ENCODE results near the gene SIRPA. TPM values are rescaled to one million over a fixed set of nuclear protein-coding genes. Genes with fewer than 3 reads are reported as not detected.

Gene SIRPA
- total and polyA plus RNA-seq, 5 experiments from 2014 or later = 0.04 to 0.86 (median 0.82) TPM; not detected in 2

GRCh38 chr20:1934156-1934555 is 38.9 kb downstream of the SIRPA start:
- H3K4me1 Mint-ChIP-seq = no peaks in the 10 kb centered on the region
- H3K4me3 Mint-ChIP-seq = no peak overlapping the region
- ATAC-seq (no peak), DNase-seq (no peak)
- no peak overlapping the region for H3K27ac Mint-ChIP-seq
- H3K27me3 Mint-ChIP-seq = peaks cover 15 to 55% (median 38%) of the 10 kb centered on the region in 5 donors
- no peaks in the 10 kb centered on the region for H3K9me3 Mint-ChIP-seq
- POLR2A ChIA-PET = no interaction called here
- H3K36me3 Mint-ChIP-seq = peaks cover 0 to 3% (median 0%) of the 10 kb centered on the region in 3 donors

GRCh38 chr20:1934721-1935573 is 39.7 kb downstream of the SIRPA start:
- H3K4me3 Mint-ChIP-seq = no peak overlapping the region
- peaks cover 15 to 48% (median 30%) of the 10 kb centered on the region in 5 donors for H3K27me3 Mint-ChIP-seq
- H3K27ac Mint-ChIP-seq = no peak overlapping the region
- DNase-seq (no peak), ATAC-seq (no peak)
- POLR2A ChIA-PET = no interaction called here
- H3K36me3 Mint-ChIP-seq = peaks cover 0 to 3% (median 0%) of the 10 kb centered on the region in 3 donors
- H3K4me1 Mint-ChIP-seq = no peaks in the 10 kb centered on the region
- no peaks in the 10 kb centered on the region for H3K9me3 Mint-ChIP-seq

- Mint-ChIP-seq H3K4me3 (no peak overlapping the region), H3K9me3 (no peaks in the 10 kb centered on the region), H3K27ac (peak overlapping the region in 1 of 10 donors; percentile 25), H3K27me3 (peaks cover 15 to 46% (median 28%) of the 10 kb centered on the region in 5 donors), H3K36me3 (no peaks in the 10 kb centered on the region), H3K4me1 (no peaks in the 10 kb centered on the region)
- DNase-seq = no peak
- no peak for ATAC-seq
- POLR2A ChIA-PET = no interaction called here
Measured at GRCh38 chr20:1935696-1936366, 40.6 kb downstream of the SIRPA start.

GRCh38 chr20:1937316-1937976 is 42.2 kb downstream of the SIRPA start:
- Mint-ChIP-seq H3K9me3 (no peaks in the 10 kb centered on the region), H3K36me3 (no peaks in the 10 kb centered on the region), H3K27ac (no peak overlapping the region), H3K27me3 (peaks cover 10 to 35% (median 29%) of the 10 kb centered on the region in 5 donors), H3K4me1 (no peaks in the 10 kb centered on the region), H3K4me3 (no peak overlapping the region)
- ATAC-seq (no peak), DNase-seq (no peak)
- POLR2A ChIA-PET = no interaction called here

- ATAC-seq (no peak), DNase-seq (no peak)
- H3K4me1 Mint-ChIP-seq = no peaks in the 10 kb centered on the region
- no peaks in the 10 kb centered on the region for H3K36me3 Mint-ChIP-seq
- POLR2A ChIA-PET = no interaction called here
- no peaks in the 10 kb centered on the region for H3K9me3 Mint-ChIP-seq
- H3K4me3 Mint-ChIP-seq = no peak overlapping the region
- H3K27me3 Mint-ChIP-seq = peaks cover 12 to 36% (median 32%) of the 10 kb centered on the region in 5 donors
- no peak overlapping the region for H3K27ac Mint-ChIP-seq
Measured at GRCh38 chr20:1938464-1939269, 43.5 kb downstream of the SIRPA start.

- Mint-ChIP-seq H3K27me3 (peaks cover 14 to 38% (median 36%) of the 10 kb centered on the region in 5 donors), H3K36me3 (no peaks in the 10 kb centered on the region), H3K27ac (no peak overlapping the region), H3K4me1 (no peaks in the 10 kb centered on the region), H3K9me3 (no peaks in the 10 kb centered on the region), H3K4me3 (no peak overlapping the region)
- POLR2A ChIA-PET = no interaction called here
- DNase-seq = no peak
- ATAC-seq = no peak
Measured at GRCh38 chr20:1939270-1939595, 44.0 kb downstream of the SIRPA start.

GRCh38 chr20:1940581-1940980 is 45.4 kb downstream of the SIRPA start:
- Mint-ChIP-seq H3K4me3 (no peak overlapping the region), H3K4me1 (peaks cover 0 to 3% (median 0%) of the 10 kb centered on the region in 4 donors), H3K36me3 (peaks cover 0 to 2% (median 0%) of the 10 kb centered on the region in 3 donors), H3K27me3 (peaks cover 19 to 44% (median 36%) of the 10 kb centered on the region in 5 donors), H3K9me3 (no peaks in the 10 kb centered on the region), H3K27ac (no peak overlapping the region)
- POLR2A ChIA-PET = no interaction called here
- ATAC-seq (no peak), DNase-seq (no peak)

GRCh38 chr20:1941226-1941625 is 46.0 kb downstream of the SIRPA start:
- ATAC-seq = no peak

GRCh38 chr20:1942061-1942460 is 46.9 kb downstream of the SIRPA start:
- H3K9me3 Mint-ChIP-seq = no peaks in the 10 kb centered on the region
- H3K4me1 Mint-ChIP-seq = peaks cover 0 to 7% (median 4%) of the 10 kb centered on the region in 4 donors
- peaks cover 14 to 52% (median 36%) of the 10 kb centered on the region in 5 donors for H3K27me3 Mint-ChIP-seq
- ATAC-seq (no peak), DNase-seq (no peak)
- no peak overlapping the region for H3K27ac Mint-ChIP-seq
- peaks cover 0 to 2% (median 0%) of the 10 kb centered on the region in 3 donors for H3K36me3 Mint-ChIP-seq
- no peak overlapping the region for H3K4me3 Mint-ChIP-seq
- POLR2A ChIA-PET = no interaction called here

More at GRCh38 chr20:1941226-1941625, 46.0 kb downstream of the SIRPA start:
- no peak for DNase-seq
- Mint-ChIP-seq H3K27ac (no peak overlapping the region), H3K27me3 (peaks cover 15 to 45% (median 37%) of the 10 kb centered on the region in 5 donors), H3K36me3 (peaks cover 0 to 2% (median 0%) of the 10 kb centered on the region in 3 donors), H3K4me1 (peaks cover 0 to 3% (median 0%) of the 10 kb centered on the region in 4 donors), H3K4me3 (no peak overlapping the region), H3K9me3 (no peaks in the 10 kb centered on the region)
- POLR2A ChIA-PET = no interaction called here

GRCh38 chr20:1942486-1943274 is 47.5 kb downstream of the SIRPA start:
- Mint-ChIP-seq H3K9me3 (no peaks in the 10 kb centered on the region), H3K27ac (no peak overlapping the region), H3K4me3 (no peak overlapping the region), H3K36me3 (peaks cover 0 to 2% (median 0%) of the 10 kb centered on the region in 3 donors), H3K27me3 (peaks cover 15 to 59% (median 38%) of the 10 kb centered on the region in 5 donors), H3K4me1 (peaks cover 0 to 8% (median 4%) of the 10 kb centered on the region in 4 donors)
- DNase-seq = no peak
- POLR2A ChIA-PET = no interaction called here
- no peak for ATAC-seq

GRCh38 chr20:1943275-1944002 is 48.2 kb downstream of the SIRPA start:
- no peaks in the 10 kb centered on the region for H3K9me3 Mint-ChIP-seq
- no peak for ATAC-seq
- DNase-seq = no peak
- no peak overlapping the region for H3K27ac Mint-ChIP-seq
- H3K4me1 Mint-ChIP-seq = peaks cover 0 to 10% (median 4%) of the 10 kb centered on the region in 4 donors
- H3K36me3 Mint-ChIP-seq = peaks cover 0 to 2% (median 0%) of the 10 kb centered on the region in 3 donors
- POLR2A ChIA-PET = no interaction called here
- peaks cover 20 to 66% (median 36%) of the 10 kb centered on the region in 5 donors for H3K27me3 Mint-ChIP-seq
- H3K4me3 Mint-ChIP-seq = no peak overlapping the region
